Nephron (organoid): ENCODE results near the gene KRT71.

Source experiments
- H3K27ac Mint-ChIP-seq, 3 experiments: 2 replicates each; pipeline ENCODE4 v1.8.0; 2020; ENCODE audit warnings: mixed read lengths in 3 of 3, mild to moderate bottlenecking in 2 of 3, moderate library complexity in 1 of 3
- H3K27me3 Mint-ChIP-seq: 2 replicates; pipeline ENCODE4 v1.8.0; 2021; ENCODE audit warnings: low read depth, mild to moderate bottlenecking, moderate library complexity, mixed read lengths
- H3K36me3 Mint-ChIP-seq: 2 replicates; pipeline ENCODE4 v1.8.0; 2020; ENCODE audit warnings: low read depth, mixed read lengths
- H3K4me1 Mint-ChIP-seq: 2 replicates; pipeline ENCODE4 v1.8.0; 2020; ENCODE audit warnings: mixed read lengths
- H3K4me3 Mint-ChIP-seq, 3 experiments: 2 replicates each; pipeline ENCODE4 v1.8.0; 2020; ENCODE audit warnings: mild to moderate bottlenecking in 3 of 3, mixed read lengths in 3 of 3, moderate library complexity in 2 of 3
- H3K9me3 Mint-ChIP-seq: 2 replicates; pipeline ENCODE4 v1.8.0; 2020; ENCODE audit warnings: mixed read lengths
- CTCF ChIP-seq, 3 experiments: fragments of 200-600 bp; sonication (generic); IDR thresholded peaks; one replicate each; pipeline ENCODE4 v1.5.0; 2021; ENCODE audit warnings: antibody characterized with exemption in 3 of 3; ENCODE audit not compliant: unreplicated experiment in 3 of 3

The KRT71 gene

GRCh38 chr12:52573743-52574142, 20.8 kb upstream of the KRT71 start, which contains the start of gene KRT74:
Gene KRT74, minus strand, starts transcription at chr12:52573843. Its CDS starts 66 bp downstream, at chr12:52573777.
- no peaks in the 10 kb centered on the region for H3K36me3 Mint-ChIP-seq
- no peak for TF ChIP-seq CTCF (IDR thresholded peaks at IDR 0.05; ENCODE audit: unreplicated experiment in 3 of 3)
- no peaks in the 10 kb centered on the region for H3K9me3 Mint-ChIP-seq
- H3K4me1 Mint-ChIP-seq = no peaks in the 10 kb centered on the region
- peaks cover 24% of the 10 kb centered on the region for H3K27me3 Mint-ChIP-seq
- no peak within 1 kb of the TSS for H3K4me3 Mint-ChIP-seq
- no peak within 1 kb of the TSS for H3K27ac Mint-ChIP-seq

- H3K9me3 Mint-ChIP-seq = no peaks in the 10 kb centered on the region
- H3K27ac Mint-ChIP-seq = no peak overlapping the region
Measured at GRCh38 chr12:52573306-52573705, 20.4 kb upstream of the KRT71 start.

GRCh38 chr12:52570511-52570910, 17.6 kb upstream of the KRT71 start:
- Mint-ChIP-seq H3K4me3 (no peak overlapping the region), H3K27ac (no peak overlapping the region), H3K27me3 (peaks cover 34% of the 10 kb centered on the region), H3K36me3 (no peaks in the 10 kb centered on the region), H3K4me1 (no peaks in the 10 kb centered on the region), H3K9me3 (no peaks in the 10 kb centered on the region)
- no peak for TF ChIP-seq CTCF (IDR thresholded peaks at IDR 0.05; ENCODE audit: unreplicated experiment in 3 of 3)

More at GRCh38 chr12:52573306-52573705, 20.4 kb upstream of the KRT71 start:
- no peaks in the 10 kb centered on the region for H3K4me1 Mint-ChIP-seq
- no peak for TF ChIP-seq CTCF (IDR thresholded peaks at IDR 0.05; ENCODE audit: unreplicated experiment in 3 of 3)
- H3K36me3 Mint-ChIP-seq = no peaks in the 10 kb centered on the region
- H3K27me3 Mint-ChIP-seq = peaks cover 27% of the 10 kb centered on the region
- H3K4me3 Mint-ChIP-seq = no peak overlapping the region

- Mint-ChIP-seq H3K9me3 (no peaks in the 10 kb centered on the region), H3K4me3 (no peak overlapping the region), H3K4me1 (no peaks in the 10 kb centered on the region), H3K36me3 (no peaks in the 10 kb centered on the region), H3K27ac (no peak overlapping the region), H3K27me3 (peaks cover 32% of the 10 kb centered on the region)
- no peak for TF ChIP-seq CTCF (IDR thresholded peaks at IDR 0.05; ENCODE audit: unreplicated experiment in 3 of 3)
Measured at GRCh38 chr12:52568111-52568510, 15.2 kb upstream of the KRT71 start.

- Mint-ChIP-seq H3K4me1 (no peaks in the 10 kb centered on the region), H3K4me3 (no peak overlapping the region)
Measured at GRCh38 chr12:52566847-52567291, 13.9 kb upstream of the KRT71 start.

More at GRCh38 chr12:52566847-52567291, 13.9 kb upstream of the KRT71 start:
- Mint-ChIP-seq H3K36me3 (no peaks in the 10 kb centered on the region), H3K9me3 (no peaks in the 10 kb centered on the region), H3K27ac (no peak overlapping the region), H3K27me3 (peaks cover 25% of the 10 kb centered on the region)
- no peak for TF ChIP-seq CTCF (IDR thresholded peaks at IDR 0.05; ENCODE audit: unreplicated experiment in 3 of 3)
